ENCODE results near the gene UBR4.

Gene UBR4

GRCh38 chr1:19036813-19037605 is 173.1 kb downstream of the UBR4 start:
- no peak for DNase-seq (ENCODE audit: low read depth in 2 of 2)

GRCh38 chr1:19036041-19036812 is 173.8 kb downstream of the UBR4 start:
- no peak for DNase-seq (ENCODE audit: low read depth in 2 of 2)

GRCh38 chr1:19035377-19036040 is 174.6 kb downstream of the UBR4 start:
- DNase-seq (ENCODE audit: low read depth in 2 of 2) = no peak

GRCh38 chr1:19034721-19035120 is 175.3 kb downstream of the UBR4 start:
- no peak for DNase-seq (ENCODE audit: low read depth in 2 of 2)

- DNase-seq (ENCODE audit: low read depth in 2 of 2) = no peak
Observed at GRCh38 chr1:19033926-19034680, 176.0 kb downstream of the UBR4 start.

GRCh38 chr1:19033515-19033839 is 176.6 kb downstream of the UBR4 start:
- DNase-seq (ENCODE audit: low read depth in 2 of 2) = no peak

GRCh38 chr1:19032701-19033514 is 177.2 kb downstream of the UBR4 start:
- no peak for DNase-seq (ENCODE audit: low read depth in 2 of 2)

GRCh38 chr1:19032413-19032695 is 177.7 kb downstream of the UBR4 start:
- no peak for DNase-seq (ENCODE audit: low read depth in 2 of 2)

- no peak for DNase-seq (ENCODE audit: low read depth in 2 of 2)
Observed at GRCh38 chr1:19029191-19030085, 180.6 kb downstream of the UBR4 start.

GRCh38 chr1:19028546-19029129 is 181.4 kb downstream of the UBR4 start:
- no peak for DNase-seq (ENCODE audit: low read depth in 2 of 2)

GRCh38 chr1:19028110-19028509 is 182.0 kb downstream of the UBR4 start:
- DNase-seq (ENCODE audit: low read depth in 2 of 2) = no peak

Measured in stimulated activated CD8-positive, alpha-beta memory T cell treated with anti-CD3 and anti-CD28 coated beads, Interleukin-15, amount 100 ng/mL, for 48 hours (primary cell).